HG02885 (cell line): ENCODE results near the gene NT5C3A.
A peak's percentile ranks its signal among the peaks of the same experiment; 100 is the strongest.
"Not testable (repeated sequence)": the region's sequence is repeated elsewhere in the genome, so short reads cannot be mapped to it uniquely, and the experiment has no call there.

Source experiments
- ATAC-seq: cut with Tn5 transposase; IDR thresholded peaks from one replicate; pipeline ENCODE4 v1.9.1; 2021; ENCODE audit warnings: mild to moderate bottlenecking; ENCODE audit not compliant: unreplicated experiment, poor library complexity

NT5C3A gene

DNA sequence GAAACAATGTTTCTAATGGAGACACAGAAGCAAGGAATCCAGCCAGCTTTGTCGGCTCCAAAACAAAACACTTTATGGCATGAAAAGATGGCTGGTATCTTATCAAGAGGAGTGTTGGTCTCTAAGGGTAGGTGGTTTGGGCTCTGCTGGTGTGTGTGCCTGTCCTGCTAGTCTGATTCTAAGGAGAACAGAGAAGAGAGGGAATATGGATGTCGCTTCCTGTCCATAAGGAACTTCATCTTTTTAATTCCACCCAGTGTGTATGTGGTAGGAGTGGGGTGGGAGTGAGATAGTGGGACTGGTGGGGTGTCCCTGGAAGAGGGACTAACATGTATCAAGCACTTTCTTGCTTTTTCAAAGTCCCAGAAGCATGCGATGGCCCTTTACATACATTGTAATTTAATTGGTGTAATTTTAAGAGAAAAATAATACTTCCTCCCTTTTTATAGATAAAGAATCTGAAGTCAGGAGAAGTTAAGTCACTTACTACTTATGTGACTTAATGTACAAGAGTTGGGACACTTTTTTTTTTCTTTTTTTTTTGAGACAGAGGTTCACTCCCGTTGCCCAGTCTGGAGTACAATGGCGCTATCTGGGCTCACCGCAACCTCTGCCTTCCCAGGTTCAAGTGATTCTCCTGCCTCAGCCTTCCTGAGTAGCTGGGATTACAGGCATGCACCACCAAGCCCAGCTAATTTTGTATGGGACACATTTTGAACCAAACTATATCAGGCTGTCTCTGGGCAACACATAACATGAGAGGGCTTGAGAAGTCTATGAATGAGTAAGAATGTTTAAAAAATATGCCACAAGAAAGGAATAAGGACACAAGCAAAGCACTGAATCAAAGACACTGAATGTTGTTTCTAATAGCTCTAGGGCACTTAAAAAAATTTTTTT, 18.8 kb downstream of the NT5C3A start:
- no peak for ATAC-seq

DNA sequence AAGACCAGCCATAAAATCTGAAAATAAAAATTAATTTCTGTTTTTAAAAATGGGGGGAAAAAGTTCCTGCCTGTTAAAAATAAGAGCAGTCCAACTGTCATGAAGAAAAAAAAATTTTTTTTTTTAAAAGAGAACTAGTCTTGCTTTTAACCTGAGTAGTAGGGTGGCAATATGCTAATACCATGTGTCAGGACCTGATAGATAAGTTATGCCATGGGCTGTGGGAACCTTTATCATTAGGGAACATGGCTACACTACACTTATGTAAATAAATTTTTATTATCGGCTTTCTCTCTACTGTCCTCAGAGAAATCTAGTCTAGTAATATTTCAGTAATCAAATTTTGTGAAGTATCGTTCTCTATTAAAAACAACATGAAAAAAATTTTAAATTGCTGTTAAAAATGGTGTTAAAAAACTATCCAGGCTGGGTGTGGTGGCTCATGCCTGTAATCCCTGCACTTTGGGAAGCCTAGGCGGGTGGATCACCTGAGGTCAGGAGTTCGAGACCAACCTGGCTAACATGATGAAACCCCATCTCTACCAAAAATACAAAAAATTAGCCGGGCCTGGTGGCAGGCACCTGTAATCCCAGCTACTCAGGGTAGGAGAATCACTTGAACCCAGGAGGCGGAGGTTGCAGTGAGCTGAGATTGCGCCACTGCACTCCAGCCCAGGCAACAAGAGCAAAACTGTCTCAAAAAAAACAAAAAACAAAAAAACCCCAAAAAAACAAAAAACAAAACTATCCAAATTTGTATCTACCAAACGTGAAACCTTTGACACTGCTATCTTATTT, 20.7 kb downstream of the NT5C3A start:
- ATAC-seq: no peak

DNA sequence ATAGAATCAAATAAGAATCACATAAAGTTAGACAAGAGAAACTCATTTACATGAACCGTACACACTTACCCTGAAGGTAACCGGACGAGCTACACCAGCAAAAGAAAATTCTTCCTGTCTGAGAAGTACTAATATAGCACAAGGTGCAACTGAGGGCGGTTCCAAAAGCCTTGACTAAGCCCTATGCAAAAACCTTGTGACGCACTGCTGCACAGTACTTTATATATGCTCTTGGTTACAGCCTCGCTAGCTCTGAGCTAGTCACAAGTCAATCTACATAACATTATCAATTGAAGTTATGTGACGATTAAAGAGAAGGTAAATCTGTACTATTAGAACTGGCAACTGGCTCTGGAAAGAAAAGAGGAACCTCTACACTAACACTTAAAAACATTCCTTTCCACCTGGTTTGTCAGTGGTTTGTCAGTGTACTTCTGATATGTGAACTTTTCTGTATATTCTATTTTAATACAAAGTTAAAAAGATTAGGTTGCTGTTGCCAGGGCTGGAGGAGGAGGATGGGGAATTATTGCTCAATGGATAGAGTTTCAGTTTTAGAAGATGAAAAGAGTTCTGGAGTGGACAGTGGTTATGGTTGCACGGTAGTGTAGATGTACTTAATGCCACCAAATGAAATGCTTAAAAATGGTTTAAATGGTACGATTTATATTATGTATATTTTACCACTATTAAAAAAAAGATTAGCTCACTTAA, 21.6 kb downstream of the NT5C3A start:
- peak; percentile 91 for ATAC-seq

DNA sequence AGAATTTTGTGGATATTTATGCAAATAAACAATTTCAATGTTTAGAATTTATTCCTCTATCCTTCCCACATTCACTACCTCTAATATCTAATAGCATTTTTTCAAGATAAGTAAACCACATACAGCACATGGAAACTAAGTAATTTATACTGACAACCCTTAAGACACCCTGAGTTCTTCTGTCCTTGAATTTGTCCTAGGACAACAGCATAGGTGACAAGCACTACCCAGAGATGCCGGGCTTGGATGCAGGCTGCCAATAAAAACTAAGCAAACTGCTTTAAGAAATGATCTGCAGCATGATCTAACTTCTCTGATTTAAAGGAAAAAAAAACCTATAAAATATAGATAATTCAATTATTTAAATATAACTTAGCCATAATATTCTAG, 22.7 kb downstream of the NT5C3A start:
- no peak for ATAC-seq

DNA sequence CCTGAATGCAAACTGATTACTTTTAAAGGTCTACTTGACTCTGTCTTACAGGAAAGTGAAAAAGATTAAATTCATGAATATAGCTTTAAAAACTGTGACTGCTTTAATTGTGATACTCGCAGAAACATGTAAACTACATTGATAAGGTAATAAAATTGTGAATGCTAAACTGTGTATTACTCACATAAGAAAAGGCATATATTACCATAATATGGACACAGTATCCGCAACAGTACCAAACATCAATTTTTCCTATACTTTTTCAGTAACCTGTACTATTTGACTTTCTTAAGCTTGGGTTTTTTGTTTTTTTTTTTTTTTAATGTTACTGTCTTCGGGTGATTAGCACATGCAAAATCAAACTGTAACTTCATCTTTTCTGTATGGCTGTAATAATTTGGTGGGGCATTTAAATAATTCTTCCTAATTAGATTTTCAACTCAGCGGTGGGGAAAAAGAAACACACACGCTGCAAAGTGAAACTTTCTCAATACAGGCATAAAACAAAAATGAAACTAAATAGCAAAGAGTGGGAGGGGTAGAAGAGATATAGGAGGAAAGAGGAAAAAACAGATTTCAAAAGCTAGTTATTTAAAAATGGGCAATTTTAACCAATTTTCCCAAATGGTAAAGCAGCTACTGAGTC, 23.2 kb downstream of the NT5C3A start:
- ATAC-seq: peak; percentile 43

DNA sequence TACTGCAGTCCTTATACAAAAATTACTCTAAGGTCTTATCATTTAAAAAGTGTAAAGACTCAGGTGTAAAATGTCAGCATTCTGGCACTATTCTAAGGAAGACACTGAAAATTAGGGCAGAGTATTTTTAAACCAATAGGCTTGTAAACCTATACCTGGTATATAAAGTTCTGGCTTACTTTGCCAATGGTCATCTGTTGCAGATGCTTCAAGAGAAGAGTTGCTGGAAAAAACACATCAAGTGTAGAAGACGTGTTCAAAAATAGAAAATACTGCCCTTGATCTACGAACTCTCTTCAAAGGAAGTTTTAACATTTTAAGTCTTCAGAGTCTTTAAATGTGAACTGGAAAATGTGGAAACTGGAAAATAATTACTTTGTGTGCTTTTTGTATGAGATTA, 23.9 kb downstream of the NT5C3A start:
- no peak for ATAC-seq

DNA sequence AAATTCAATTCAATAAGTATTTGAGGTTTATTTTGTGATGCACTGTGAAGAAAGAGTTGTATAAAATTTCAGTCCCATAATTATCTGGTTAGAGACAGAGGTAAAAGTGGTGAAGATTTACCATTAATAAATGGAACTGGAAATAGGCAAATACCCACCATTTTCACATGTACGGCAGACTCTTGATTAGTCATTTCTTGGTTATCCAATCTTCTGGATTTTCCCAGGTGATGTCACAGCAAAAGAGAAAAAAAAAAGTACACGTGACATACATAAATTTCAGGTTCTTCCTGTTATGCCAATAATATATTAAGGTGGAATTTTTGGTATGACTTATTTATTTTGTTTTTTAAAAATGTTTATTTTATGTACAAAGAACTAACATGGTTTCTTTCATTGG, 26.8 kb downstream of the NT5C3A start:
- ATAC-seq: no peak

DNA sequence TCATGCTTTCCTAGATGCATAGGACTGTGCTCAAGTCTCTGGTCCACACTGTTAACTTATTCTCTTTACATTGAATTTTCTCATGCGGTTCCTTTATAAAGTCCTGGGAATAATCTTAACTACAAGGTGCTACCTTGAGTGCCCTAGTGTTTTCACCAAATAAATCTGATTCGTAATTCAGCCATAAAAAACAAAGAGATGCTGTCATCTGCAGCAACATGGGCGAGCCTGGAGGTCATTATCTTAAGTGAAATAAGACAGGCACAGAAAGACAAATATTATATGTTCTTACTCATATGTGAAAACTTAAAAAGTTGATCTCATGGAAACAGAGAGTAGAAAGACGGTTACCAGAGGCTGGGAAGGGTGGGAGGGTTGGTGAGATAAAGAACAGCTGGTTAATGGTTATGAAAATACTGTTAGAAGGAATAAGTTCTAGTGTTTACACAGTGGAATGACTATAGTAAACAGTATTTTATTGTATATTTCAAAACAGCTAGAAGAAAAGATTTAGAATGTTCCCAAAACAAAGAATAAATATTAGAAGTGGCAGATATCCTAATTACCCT, 38.3 kb downstream of the NT5C3A start:
- no peak for ATAC-seq

DNA sequence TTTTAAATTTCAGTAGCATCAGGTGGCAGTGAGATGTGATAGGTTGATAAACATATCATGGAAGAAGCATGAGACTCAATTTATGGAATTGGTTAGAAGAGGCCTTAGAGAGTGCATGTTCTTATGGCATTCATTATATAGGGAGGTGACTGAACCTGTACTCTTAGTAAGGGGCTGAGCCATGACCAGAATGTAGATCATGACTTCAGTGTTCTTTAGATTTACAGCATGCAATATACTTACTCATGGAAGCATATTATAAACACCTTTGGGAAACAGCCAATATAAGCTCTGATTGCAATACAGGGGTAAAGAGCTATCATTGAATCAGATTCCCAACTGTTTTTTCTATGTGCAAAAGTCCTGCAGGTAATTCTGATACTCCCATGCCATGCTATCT, 50.2 kb downstream of the NT5C3A start:
- ATAC-seq: no peak

DNA sequence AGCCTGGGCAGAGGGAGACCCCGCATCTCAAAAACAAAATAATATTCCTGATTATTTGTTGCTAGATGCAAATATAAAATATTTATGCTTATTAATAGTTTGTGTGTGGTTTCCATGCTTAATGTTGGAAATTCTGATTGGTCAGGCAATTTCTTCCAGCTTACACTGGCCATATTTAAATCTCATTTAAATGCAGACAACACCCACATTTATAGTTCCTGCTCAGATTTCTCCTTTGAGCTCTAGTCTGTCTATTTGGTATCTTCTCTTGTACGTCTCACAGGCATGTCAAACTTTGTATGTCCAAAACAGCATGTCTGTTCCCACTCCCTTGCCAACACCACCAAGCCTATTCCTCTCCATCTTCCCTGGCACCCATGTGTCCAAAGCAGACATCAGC, 52.8 kb downstream of the NT5C3A start:
- no peak for ATAC-seq

DNA sequence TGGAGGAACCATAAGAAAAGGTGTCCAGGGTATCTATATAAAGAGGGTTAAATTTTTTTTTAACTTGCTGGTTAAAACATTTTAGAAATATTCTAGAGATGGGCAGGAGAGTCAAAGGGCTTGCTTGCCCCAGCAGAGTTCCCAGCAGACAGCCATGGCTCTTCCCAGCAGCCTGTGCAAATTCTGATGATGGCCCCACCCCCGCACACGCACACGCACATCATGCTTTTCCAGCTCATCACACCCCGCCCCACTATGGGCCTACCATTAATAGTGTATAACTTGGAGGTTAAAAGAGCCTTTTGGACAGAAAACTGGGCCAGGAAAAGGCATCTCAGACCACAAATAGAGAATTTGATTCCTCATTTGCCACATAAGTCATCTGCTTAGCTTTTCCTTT, 56.9 kb downstream of the NT5C3A start:
- ATAC-seq: not testable (repeated sequence)

DNA sequence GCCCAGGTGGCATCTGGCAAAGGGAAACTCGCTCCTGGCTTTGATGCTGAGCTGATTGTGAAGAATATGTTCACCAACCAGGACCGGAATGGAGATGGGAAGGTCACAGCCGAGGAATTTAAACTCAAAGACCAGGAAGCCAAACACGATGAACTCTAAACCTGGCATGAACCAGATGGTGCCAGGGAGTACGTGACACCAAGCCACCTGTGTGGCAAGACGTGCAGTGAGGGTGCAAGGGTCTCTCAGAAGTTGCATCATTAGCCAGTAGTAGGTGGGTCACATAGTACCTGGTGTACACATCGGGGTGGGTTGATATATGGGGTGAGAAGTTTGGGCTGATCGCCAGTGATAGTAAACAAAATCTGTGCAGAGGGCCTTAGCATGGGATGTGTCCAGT, 57.4 kb downstream of the NT5C3A start:
- not testable (repeated sequence) for ATAC-seq

DNA sequence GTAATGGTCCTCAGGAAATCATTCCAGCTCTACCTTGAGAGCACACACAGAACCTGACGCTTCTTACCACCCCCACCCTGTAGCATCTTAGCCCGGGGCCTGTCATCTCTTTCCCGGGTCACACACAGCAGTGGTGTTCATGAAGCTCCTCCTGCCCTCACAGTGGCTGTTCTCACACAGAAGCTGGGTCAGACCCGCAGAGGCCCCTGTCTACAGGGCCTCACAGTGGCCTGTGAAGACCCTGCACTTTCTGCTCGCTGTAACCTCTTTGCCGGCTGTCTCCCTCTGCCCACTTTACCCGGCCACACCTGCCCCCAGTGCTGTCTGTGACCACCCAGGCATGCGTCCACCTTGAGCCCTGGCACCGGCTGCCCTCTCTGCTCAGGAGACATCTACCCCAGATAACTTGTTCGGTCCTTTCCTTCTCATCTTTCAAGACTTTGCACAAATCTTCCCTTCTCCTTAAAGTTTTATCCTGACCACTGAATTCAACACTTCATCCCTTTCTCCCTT, 58.4 kb downstream of the NT5C3A start:
- ATAC-seq: not testable (repeated sequence)

DNA sequence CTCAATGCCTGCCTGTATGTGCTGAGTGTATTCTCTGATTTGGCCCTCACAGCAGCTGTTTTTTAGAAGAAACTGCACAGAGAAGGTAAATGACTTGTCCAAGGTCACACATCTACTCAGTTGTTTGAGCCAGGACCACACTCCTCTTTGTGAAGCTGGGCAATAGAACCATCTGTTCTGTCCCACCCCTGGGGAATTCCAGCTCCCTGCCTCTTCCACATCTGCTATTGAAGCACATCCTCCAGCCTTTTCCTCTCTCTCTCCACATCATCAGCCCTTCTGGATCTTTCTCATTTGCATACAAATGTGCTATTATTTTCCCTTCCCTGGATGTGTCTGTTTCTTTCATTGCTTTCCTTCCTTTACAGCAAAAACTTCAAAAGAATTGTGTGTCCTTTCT, 59.5 kb downstream of the NT5C3A start:
- ATAC-seq: not testable (repeated sequence)

DNA sequence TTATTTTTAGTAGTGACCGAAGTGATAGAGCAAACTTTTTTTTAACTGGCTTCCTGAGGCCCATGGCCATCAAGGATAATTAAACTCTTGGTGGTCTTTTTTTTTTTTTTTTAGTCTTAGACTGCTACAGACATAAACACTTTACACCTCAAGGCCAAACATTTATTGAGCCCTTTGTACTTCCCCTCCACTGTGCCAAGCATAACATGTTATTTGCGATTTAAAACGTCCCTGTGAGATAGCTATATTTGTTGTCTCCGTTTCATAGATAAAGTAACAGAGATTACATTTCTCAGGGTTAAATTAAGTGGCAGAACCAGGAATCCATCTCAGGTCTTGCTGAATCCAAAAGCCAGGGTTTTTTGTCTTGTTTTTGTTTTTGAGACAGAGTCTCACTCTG, 63.2 kb downstream of the NT5C3A start:
- ATAC-seq: not testable (repeated sequence)

DNA sequence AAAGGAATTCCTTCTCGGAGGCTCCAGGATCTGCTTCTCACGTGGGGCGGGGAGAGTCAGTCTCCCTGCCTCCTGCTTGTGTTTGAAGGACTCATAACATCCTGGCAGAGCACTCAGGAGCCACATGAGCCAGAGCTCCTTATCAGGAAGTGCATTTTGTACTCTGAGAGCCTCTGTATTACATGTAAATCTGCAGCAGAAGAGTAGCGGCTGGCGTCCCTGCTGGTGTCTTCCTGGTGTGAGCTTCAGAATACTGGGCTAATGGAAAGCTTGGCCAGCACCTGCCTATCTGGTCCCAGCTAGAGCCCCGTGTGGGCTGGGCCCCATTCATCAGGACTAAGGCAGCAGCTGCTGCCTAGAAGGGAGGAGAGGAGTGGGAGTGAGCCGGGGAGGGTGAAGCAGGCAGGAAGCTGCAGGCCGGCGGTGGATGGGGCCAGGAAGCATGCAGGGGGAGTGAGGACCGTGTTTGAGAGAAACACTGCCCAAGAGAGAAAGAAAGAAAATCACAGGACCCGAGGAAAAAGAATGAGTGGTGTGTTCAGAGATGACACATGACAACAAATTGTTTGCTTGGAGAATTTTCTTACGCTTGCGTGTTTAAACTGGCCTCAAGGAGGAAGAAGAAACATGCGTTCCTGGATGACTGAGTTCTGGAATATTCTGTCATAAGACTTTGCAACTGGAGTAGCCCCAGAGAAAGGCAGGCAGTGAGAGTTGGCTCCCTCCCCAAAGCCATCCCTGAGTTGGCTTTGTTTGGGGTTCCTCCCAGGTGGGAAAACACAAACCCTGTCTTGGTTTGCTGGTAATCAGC, 64.0 kb downstream of the NT5C3A start:
- peak; percentile 65 for ATAC-seq

DNA sequence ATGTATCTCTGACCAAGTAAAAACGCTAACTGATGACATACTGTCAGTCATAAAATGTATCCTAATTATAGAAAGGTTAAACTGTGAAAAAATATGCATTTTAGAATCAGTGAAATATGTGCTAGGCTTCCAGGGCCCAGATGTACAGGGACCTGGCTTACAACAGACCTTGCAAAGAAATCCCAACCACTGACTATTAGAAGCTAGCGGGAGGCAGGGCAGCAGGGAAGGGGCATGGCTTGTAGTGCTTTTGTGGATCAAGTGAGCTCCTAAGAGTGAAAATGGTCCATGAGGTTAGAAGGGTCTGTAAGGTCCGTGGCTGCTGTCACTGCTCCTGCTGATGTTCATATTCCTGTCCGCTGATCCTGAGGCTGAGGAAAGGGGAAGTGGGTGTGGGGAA, 64.6 kb downstream of the NT5C3A start:
- ATAC-seq: not testable (repeated sequence)

DNA sequence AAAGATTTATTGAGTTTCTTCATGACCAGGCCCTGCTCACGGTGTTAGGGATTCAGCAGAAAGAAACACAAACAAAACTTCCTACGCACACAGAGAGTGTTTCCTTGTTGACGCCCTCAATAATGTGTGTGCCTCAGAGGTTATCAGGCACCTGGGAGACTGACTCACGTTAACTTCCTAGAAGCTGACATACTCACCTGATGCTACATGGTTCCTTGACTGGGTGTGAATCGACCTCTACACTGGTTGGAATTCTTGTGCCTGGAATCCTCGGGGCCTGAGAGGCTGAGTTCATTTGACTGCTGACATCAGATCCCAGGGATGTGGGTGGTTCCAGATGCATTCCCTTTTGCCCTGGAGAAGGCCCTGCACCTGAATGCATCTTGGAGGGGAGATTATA, 69.8 kb downstream of the NT5C3A start:
- not testable (repeated sequence) for ATAC-seq
